AG04449 (cell line): ENCODE results near the gene DGKI.
A peak's percentile ranks its signal among the peaks of the same experiment; 100 is the strongest.

Experiments used
- CTCF ChIA-PET: fragments of 350-600 bp; formaldehyde crosslinking; extraction: SDS; loops from one replicate; lab custom pipeline; 2021; ENCODE audit warnings: antibody characterized with exemption; lab: Yijun Ruan, JAX
- POLR2A ChIA-PET: fragments of 400-600, 350-600 bp; formaldehyde crosslinking; extraction: SDS; loops from one replicate; lab custom pipeline; 2020; ENCODE audit warnings: antibody characterized with exemption, inconsistent platforms; lab: Yijun Ruan, JAX
- DNase-seq: peaks from one replicate; pipeline ENCODE4 v3.0.0-alpha.2; 2010; ENCODE audit warnings: low read depth, low spot score
- H3K4me3 ChIP-seq: 2 replicates; pipeline ENCODE4 v1.5.1; 2011; ENCODE audit warnings: low read depth, mild to moderate bottlenecking, control low read depth, low read length
- TF ChIP-seq, protein P1 (sequence below): IDR thresholded peaks from one replicate; pipeline ENCODE4 v1.5.1; 2011; ENCODE audit warnings: mild to moderate bottlenecking, moderate library complexity, low read length, control low read depth, inconsistent platforms; ENCODE audit not compliant: insufficient read depth; ENCODE audit errors: missing control alignments

The DGKI gene

GRCh38 chr7:137846549-137846826 lies 286 bp downstream of the DGKI start:
- CTCF ChIA-PET: interaction anchor here (1.0 to 1.1 kb wide), 3 partner anchors 11 to 44 kb away, joined by 3 read pairs; no protein-coding TSS in a partner anchor
- POLR2A ChIA-PET: no interaction called here
- H3K4me3 ChIP-seq: peak overlapping the region; percentile 58
- DNase-seq: no peak
- TF ChIP-seq, protein P1, sequence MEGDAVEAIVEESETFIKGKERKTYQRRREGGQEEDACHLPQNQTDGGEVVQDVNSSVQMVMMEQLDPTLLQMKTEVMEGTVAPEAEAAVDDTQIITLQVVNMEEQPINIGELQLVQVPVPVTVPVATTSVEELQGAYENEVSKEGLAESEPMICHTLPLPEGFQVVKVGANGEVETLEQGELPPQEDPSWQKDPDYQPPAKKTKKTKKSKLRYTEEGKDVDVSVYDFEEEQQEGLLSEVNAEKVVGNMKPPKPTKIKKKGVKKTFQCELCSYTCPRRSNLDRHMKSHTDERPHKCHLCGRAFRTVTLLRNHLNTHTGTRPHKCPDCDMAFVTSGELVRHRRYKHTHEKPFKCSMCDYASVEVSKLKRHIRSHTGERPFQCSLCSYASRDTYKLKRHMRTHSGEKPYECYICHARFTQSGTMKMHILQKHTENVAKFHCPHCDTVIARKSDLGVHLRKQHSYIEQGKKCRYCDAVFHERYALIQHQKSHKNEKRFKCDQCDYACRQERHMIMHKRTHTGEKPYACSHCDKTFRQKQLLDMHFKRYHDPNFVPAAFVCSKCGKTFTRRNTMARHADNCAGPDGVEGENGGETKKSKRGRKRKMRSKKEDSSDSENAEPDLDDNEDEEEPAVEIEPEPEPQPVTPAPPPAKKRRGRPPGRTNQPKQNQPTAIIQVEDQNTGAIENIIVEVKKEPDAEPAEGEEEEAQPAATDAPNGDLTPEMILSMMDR: no peak

DNA sequence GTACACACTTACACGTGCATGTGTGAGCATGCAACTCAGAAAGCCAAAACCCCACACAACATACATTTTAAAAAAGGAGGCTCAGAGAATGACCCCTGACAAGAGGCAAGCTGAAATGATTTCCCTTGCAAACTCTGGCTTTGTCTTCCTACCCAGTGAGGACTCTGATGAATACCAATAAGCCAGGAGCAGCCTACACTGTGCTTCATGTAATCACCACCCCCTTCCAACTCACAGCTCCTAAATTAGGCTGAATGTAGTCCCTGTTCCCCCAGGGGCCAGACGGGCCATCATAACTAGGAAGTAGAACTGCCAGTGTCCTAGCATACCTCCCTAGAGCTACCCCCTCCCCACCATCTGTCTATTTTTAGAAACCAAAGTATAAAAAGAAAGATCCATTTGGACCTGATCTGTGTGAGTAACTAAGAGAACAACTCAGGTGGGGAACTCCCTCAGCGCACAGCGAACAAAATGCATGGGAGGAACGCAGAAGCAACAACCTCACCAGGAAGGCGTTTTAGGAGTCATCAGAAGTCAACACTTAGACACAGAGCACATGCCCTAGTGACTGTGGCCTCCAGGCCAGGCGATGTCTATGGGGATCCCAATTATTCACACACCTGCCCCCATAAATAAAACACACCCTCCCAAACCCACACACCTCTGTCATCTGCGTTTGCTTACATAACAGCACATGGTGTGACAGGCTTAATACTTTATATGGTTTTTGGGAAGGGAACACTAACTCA lies 1.9 kb downstream of the DGKI start:
- H3K4me3 ChIP-seq: no peak overlapping the region
- TF ChIP-seq, protein P1: no peak
- CTCF ChIA-PET: interaction anchor here (0.7 kb wide), 1 partner anchor 9 kb away, joined by 3 read pairs; no protein-coding TSS in a partner anchor
- no peak for DNase-seq
- POLR2A ChIA-PET: no interaction called here

DNA sequence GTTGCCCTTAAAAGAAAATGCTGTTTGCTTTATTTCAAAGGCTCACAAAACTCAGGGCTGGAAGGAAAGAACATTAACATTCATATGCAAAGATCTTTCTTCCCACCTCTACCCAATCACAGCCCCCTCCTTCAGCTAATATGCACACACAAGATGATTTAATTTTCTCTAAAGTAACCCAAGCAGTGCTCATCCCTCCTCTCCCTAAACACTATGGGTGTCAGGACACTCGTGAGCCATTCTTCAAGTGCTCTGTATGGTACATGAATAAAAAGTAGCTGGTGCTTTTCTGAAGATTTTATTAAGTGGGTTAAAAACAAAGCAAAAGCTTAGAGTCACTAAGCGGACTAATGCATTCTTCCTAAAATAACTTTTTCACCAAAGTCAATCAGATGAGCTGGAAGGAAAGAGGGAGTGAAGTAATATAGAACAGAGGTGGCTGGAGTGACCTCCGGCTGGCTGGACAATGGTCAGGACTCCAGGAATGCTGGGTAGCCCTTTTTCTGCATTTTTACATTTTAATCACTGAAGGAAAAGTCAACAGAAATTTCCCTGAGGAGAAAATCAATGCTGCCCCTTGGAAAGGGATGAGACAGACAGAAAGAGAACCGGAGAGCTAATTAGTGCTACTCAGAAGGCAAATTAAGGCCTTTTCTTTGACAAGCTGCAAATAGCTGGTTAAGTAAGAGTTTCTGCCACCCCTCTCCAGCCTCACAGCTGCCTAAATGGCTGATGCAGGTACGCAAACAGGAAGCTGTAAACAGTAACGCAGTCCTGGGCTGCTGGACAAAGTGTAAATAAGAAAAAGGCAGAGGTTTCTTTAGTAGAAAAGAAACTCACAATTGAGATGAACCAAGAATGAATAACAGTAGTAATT lies 6.6 kb downstream of the DGKI start:
- TF ChIP-seq, protein P1: no peak
- ChIA-PET POLR2A (no interaction called here), CTCF (interaction anchor here (1.1 to 3.0 kb wide), 3 partner anchors 12 to 234 kb away, joined by 4 to 17 read pairs (median 5); no protein-coding TSS in a partner anchor)
- H3K4me3 ChIP-seq: no peak overlapping the region
- DNase-seq: no peak

DNA sequence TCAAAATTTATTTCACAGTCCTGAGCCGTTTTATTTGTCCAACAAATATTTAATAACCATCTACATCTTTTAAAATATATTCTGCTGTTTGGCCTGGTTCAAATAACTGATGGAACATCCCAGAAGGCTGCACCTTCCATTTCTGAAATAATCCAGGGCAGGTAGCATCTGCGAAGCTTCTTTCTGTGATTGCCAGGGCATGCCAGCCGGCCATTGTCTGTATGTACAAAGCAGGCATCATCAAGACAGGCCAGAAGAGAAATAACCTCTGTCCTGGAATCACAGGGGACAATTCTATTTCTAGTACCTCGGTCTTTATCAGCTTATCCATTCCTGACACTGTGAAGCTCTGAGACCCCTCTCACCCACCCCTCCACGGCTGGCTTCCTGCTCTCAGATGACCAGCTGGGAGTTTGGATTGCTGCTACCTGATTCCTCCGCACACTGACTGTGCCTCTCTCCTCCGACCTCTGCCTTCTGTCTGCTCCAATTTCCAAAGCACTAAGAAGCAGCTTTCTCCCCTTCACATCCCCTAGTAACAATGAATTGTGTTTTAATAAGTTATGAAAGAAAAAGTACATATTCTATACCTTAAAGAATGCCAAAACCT lies 8.0 kb downstream of the DGKI start:
- ChIA-PET POLR2A (no interaction called here), CTCF (interaction anchor here (0.9 to 3.0 kb wide), 3 partner anchors 10 to 182 kb away, joined by 3 to 17 read pairs (median 5); no protein-coding TSS in a partner anchor)
- H3K4me3 ChIP-seq: no peak overlapping the region
- TF ChIP-seq, protein P1: no peak
- no peak for DNase-seq

GRCh38 chr7:137836541-137836940 lies 10.2 kb downstream of the DGKI start:
- TF ChIP-seq, protein P1: no peak

DNA sequence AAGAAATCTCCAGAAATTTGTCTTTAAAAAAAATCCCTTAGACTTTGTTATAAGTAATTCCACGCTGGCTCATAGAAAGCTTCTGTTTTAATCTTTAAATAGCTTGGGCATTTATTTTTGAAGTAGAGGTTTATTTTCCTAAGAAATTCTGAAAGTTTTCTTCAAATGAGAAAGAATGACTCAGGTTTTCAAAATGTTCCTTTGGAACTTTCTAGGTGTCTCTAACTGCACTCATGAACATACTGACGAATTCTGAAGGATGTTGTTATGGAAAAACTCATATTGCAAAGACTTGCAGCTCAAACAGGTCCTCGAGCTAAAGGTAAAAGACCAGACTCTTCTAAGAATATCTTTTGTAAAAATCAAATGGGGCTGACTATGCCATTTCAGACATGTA lies 10.7 kb downstream of the DGKI start:
- TF ChIP-seq, protein P1: no peak
- H3K4me3 ChIP-seq: no peak overlapping the region
- ChIA-PET CTCF (interaction anchor here (0.6 to 3.1 kb wide), 4 partner anchors 10 to 181 kb away, joined by 3 to 15 read pairs (median 4); partner anchors contain the start of gene DGKI), POLR2A (interaction anchor here (1.0 kb wide), 1 partner anchor 14 kb away, joined by 6 read pairs; no protein-coding TSS in a partner anchor)
- no peak for DNase-seq

More at GRCh38 chr7:137836541-137836940, 10.2 kb downstream of the DGKI start:
- CTCF ChIA-PET: interaction anchor here (0.6 to 3.1 kb wide), 5 partner anchors 10 to 182 kb away, joined by 3 to 15 read pairs (median 3); partner anchors contain the start of gene DGKI
- DNase-seq: no peak
- H3K4me3 ChIP-seq: no peak overlapping the region
- POLR2A ChIA-PET: interaction anchor here (1.0 kb wide), 1 partner anchor 14 kb away, joined by 6 read pairs; no protein-coding TSS in a partner anchor
